K562 (cell line): ENCODE measurements around the gene DTD1.

ENCODE experiments used
- KDM4B ChIP-seq, 2 experiments: fragments of 450-650 bp in 1 of 2; sonication (generic) in 1 of 2; IDR thresholded peaks; 2 replicates each; pipeline ENCODE4 v1.6.1; 2016 to 2017; ENCODE audit warnings: borderline replicate concordance in 2 of 2, antibody characterized with exemption in 1 of 2, low read depth in 1 of 2, mild to moderate bottlenecking in 1 of 2
- SETDB1 ChIP-seq: IDR thresholded peaks from one replicate; pipeline ENCODE4 v1.6.1; 2012; ENCODE audit warnings: low read length, control low read depth, inconsistent platforms
- TF ChIP-seq, protein P1 (sequence below), 3 experiments: IDR thresholded peaks in 2 of 3; conservative IDR thresholded peaks in 1 of 3; 2 replicates each; pipeline ENCODE4 v1.5.1; 2011 to 2012; ENCODE audit warnings: low read length in 3 of 3, mild to moderate bottlenecking in 3 of 3, control low read depth in 2 of 3, improper control_type of control experiment in 1 of 3, inconsistent platforms in 1 of 3, low read depth in 1 of 3, mixed read lengths in 1 of 3, moderate library complexity in 1 of 3; ENCODE audit not compliant: insufficient read depth in 2 of 3
- TF ChIP-seq, protein P2 (sequence below): fragments of 450-650 bp; IDR thresholded peaks from 2 replicates; pipeline ENCODE4 v1.6.1; 2016; ENCODE audit warnings: antibody characterized with exemption
- TF ChIP-seq, protein P3 (sequence below), 2 experiments: fragments of 450-650 bp; formaldehyde crosslinking in 1 of 2; IDR thresholded peaks; 2 replicates each; pipeline versions ENCODE4 v1.4.0 to v1.6.1; 2014 to 2020; ENCODE audit warnings: mild to moderate bottlenecking in 2 of 2, borderline replicate concordance in 1 of 2, low read depth in 1 of 2

DNA sequence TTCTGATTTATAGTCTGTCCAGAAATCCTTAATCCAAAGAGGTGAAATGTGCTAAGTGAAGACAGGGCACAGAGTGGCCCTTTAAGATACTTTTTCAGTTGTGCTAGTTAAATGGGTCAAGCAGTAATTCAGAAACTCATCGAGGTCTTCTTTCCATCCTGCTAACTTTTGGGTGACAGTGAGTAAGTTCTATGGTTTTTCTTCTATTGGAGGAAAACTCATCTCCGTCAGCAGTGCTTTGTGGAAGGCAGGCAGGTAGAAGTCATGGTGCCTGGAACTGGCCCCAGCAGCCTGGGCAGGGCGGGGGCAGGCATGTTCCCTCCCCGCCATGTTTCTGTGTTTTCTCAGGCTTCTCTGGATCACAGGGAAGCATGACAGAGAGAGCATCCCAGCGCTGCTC lies 159.2 kb downstream of the DTD1 start:
- TF ChIP-seq, protein P1, sequence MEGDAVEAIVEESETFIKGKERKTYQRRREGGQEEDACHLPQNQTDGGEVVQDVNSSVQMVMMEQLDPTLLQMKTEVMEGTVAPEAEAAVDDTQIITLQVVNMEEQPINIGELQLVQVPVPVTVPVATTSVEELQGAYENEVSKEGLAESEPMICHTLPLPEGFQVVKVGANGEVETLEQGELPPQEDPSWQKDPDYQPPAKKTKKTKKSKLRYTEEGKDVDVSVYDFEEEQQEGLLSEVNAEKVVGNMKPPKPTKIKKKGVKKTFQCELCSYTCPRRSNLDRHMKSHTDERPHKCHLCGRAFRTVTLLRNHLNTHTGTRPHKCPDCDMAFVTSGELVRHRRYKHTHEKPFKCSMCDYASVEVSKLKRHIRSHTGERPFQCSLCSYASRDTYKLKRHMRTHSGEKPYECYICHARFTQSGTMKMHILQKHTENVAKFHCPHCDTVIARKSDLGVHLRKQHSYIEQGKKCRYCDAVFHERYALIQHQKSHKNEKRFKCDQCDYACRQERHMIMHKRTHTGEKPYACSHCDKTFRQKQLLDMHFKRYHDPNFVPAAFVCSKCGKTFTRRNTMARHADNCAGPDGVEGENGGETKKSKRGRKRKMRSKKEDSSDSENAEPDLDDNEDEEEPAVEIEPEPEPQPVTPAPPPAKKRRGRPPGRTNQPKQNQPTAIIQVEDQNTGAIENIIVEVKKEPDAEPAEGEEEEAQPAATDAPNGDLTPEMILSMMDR (IDR thresholded peaks at IDR 0.05 in 2 of 3, conservative IDR thresholded peaks at IDR 0.05 in 1 of 3; ENCODE audit: insufficient read depth in 2 of 3, low read depth in 1 of 3, low read length in 3 of 3) = no peak
- TF ChIP-seq KDM4B (IDR thresholded peaks at IDR 0.05; ENCODE audit: borderline replicate concordance in 2 of 2, low read depth in 1 of 2) = no peak
- no peak for TF ChIP-seq SETDB1
- TF ChIP-seq, protein P2, sequence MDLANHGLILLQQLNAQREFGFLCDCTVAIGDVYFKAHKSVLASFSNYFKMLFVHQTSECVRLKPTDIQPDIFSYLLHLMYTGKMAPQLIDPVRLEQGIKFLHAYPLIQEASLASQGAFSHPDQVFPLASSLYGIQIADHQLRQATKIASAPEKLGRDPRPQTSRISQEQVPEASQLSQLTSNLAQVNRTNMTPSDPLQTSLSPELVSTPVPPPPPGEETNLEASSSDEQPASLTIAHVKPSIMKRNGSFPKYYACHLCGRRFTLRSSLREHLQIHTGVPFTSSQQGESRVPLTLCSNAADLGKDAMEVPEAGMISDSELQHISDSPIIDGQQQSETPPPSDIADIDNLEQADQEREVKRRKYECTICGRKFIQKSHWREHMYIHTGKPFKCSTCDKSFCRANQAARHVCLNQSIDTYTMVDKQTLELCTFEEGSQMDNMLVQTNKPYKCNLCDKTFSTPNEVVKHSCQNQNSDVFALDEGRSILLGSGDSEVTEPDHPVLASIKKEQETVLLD = no peak
- TF ChIP-seq, protein P3, sequence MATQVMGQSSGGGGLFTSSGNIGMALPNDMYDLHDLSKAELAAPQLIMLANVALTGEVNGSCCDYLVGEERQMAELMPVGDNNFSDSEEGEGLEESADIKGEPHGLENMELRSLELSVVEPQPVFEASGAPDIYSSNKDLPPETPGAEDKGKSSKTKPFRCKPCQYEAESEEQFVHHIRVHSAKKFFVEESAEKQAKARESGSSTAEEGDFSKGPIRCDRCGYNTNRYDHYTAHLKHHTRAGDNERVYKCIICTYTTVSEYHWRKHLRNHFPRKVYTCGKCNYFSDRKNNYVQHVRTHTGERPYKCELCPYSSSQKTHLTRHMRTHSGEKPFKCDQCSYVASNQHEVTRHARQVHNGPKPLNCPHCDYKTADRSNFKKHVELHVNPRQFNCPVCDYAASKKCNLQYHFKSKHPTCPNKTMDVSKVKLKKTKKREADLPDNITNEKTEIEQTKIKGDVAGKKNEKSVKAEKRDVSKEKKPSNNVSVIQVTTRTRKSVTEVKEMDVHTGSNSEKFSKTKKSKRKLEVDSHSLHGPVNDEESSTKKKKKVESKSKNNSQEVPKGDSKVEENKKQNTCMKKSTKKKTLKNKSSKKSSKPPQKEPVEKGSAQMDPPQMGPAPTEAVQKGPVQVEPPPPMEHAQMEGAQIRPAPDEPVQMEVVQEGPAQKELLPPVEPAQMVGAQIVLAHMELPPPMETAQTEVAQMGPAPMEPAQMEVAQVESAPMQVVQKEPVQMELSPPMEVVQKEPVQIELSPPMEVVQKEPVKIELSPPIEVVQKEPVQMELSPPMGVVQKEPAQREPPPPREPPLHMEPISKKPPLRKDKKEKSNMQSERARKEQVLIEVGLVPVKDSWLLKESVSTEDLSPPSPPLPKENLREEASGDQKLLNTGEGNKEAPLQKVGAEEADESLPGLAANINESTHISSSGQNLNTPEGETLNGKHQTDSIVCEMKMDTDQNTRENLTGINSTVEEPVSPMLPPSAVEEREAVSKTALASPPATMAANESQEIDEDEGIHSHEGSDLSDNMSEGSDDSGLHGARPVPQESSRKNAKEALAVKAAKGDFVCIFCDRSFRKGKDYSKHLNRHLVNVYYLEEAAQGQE (IDR thresholded peaks at IDR 0.05; ENCODE audit: borderline replicate concordance) = no peak
- TF ChIP-seq, protein P3 (CRISPR knock-in tag; IDR thresholded peaks at IDR 0.05; ENCODE audit: low read depth) = no peak
